GM10248 (cell line): ENCODE data around the gene CTSD.

Experiments
- CTCF ChIA-PET: fragments of 300-600 bp; sonication (Branson Sonifier 250); formaldehyde crosslinking; extraction: SDS; loops from one replicate; lab custom pipeline; 2021; ENCODE audit warnings: antibody characterized with exemption; lab: Yijun Ruan, JAX
- POLR2A ChIA-PET: fragments of 350-650 bp; sonication (Branson Sonifier 250); formaldehyde crosslinking; extraction: SDS; loops from one replicate; lab custom pipeline; 2020; ENCODE audit warnings: antibody characterized with exemption; lab: Yijun Ruan, JAX
- DNase-seq: peaks from one replicate; pipeline ENCODE4 v3.0.0; 2012; ENCODE audit errors: extremely low spot score
- TF ChIP-seq, protein P1 (sequence below): IDR thresholded peaks from 2 replicates; pipeline ENCODE4 v1.5.1; 2012; ENCODE audit warnings: mild to moderate bottlenecking, low read depth; ENCODE audit errors: extremely low read depth, missing control alignments, control extremely low read depth

Gene CTSD

GRCh38 chr11:1749395-1750351 lies 14.1 kb downstream of the CTSD start:
- TF ChIP-seq, protein P1, sequence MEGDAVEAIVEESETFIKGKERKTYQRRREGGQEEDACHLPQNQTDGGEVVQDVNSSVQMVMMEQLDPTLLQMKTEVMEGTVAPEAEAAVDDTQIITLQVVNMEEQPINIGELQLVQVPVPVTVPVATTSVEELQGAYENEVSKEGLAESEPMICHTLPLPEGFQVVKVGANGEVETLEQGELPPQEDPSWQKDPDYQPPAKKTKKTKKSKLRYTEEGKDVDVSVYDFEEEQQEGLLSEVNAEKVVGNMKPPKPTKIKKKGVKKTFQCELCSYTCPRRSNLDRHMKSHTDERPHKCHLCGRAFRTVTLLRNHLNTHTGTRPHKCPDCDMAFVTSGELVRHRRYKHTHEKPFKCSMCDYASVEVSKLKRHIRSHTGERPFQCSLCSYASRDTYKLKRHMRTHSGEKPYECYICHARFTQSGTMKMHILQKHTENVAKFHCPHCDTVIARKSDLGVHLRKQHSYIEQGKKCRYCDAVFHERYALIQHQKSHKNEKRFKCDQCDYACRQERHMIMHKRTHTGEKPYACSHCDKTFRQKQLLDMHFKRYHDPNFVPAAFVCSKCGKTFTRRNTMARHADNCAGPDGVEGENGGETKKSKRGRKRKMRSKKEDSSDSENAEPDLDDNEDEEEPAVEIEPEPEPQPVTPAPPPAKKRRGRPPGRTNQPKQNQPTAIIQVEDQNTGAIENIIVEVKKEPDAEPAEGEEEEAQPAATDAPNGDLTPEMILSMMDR: no peak
- CTCF ChIA-PET: interaction anchor here (1.4 to 2.5 kb wide), 2 partner anchors 56 to 198 kb away, joined by 3 to 11 read pairs; no protein-coding TSS in a partner anchor
- no peak for DNase-seq
- POLR2A ChIA-PET: no interaction called here

DNA sequence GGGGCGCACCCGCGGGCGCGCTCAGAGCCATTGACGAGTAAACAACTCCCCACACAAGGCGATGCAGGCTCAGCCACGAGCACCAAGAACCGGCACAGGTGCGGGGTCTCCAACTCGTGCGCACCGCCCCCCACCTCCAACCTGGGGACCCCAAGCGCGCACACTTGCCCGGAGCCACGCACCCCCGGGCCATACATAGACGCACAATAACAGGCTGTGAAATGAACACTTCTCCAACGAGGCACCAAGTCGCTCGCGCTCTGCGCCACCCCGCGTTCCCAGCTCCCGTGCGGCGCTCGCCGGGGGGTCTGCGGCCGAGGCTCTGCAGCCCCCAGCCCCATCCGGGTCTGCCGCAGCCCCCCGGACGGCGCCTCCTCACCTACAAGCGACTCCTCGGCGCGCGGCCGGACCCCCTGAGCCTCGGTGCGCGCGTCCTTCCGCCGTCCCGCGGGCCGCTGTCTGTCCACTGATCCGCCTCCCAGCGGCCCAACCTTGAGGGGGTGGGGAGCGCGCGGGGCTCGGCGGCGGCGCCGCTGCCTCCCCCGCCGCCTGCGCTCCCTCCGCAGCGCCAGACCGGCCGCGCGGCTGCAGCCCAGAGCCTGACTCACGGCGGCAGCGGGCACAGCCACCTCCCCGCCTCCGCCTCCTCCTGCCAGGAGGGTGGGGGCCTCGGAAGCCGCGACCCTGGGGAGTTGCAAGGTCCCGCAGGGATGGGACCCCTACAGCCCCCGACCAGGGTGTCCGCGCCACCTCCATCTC lies 14.9 kb downstream of the CTSD start:
- CTCF ChIA-PET: interaction anchor here (1.4 kb wide), 1 partner anchor 199 kb away, joined by 3 read pairs; no protein-coding TSS in a partner anchor
- POLR2A ChIA-PET: no interaction called here
- DNase-seq: no peak
- TF ChIP-seq, protein P1: no peak

DNA sequence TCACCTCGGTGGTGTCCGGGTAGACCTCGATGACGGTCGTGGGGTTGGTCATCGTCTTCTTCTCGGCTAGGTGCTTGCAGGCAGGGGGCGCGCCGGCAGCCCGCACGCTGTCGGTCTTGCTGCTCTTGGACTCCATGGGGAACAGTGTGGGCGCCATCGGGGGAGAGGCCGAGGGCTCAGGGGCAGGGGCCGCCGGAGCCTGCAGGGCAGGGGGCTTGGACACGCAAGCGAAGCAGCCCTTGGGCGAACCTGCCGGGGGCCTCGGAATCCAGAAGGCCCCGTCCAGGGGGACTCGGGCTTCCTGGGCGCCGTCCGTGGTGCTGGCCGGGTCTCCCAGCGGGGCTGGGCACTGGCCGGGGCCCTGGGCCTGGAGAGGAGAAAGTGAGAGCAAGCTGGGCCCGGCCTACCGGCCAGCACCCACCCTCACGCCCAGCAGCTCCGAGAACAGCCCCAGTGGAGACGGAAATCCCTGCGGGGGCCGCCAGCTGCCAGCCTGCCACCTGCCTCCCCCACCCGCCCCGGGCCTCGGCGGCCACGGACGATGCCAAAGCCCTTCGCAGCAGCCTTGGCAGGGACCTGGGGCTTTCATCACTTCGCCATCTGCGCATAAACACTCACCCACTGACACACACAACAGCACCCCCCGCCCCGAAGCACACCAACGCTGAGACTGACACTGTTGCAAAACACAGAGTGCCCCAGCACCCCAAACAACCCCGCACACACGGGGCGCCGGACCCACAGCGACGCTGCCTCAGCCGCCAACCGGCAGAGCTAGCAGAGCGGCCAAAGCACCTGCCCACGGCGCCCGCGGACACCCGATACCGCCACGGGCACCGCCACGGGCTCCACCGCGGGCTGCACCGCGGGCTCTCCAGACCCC lies 15.7 kb downstream of the CTSD start:
- CTCF ChIA-PET: no interaction called here
- POLR2A ChIA-PET: no interaction called here
- TF ChIP-seq, protein P1: no peak
- no peak for DNase-seq

- POLR2A ChIA-PET: no interaction called here
- TF ChIP-seq, protein P1: no peak
- DNase-seq: no peak
- CTCF ChIA-PET: no interaction called here
These were observed 16.6 kb downstream of the CTSD start for GRCh38 chr11:1746956-1747752.

GRCh38 chr11:1746511-1746931 lies 17.2 kb downstream of the CTSD start:
- TF ChIP-seq, protein P1: no peak
- CTCF ChIA-PET: no interaction called here
- POLR2A ChIA-PET: no interaction called here
- DNase-seq: no peak
